A673 (cell line): ENCODE results near the gene ARFIP1. TPM values are rescaled to one million over a fixed set of nuclear protein-coding genes. Genes with fewer than 3 reads are reported as not detected.

Source experiments
- BruUV-seq: library from RNA; stranded (reverse); fragments of 400-500 nt; replicated peaks from 2 replicates; lab custom pipeline; 2021; lab: Mats Ljungman, UMichigan
- CTCF ChIA-PET: fragments of 300-600 bp; sonication (Branson Sonifier 250); formaldehyde crosslinking; loops from one replicate; lab custom pipeline; 2022; ENCODE audit warnings: antibody characterized with exemption; lab: Charles Lee
- POLR2A ChIA-PET: fragments of 300-600 bp; sonication (Branson Sonifier 250); formaldehyde crosslinking; loops from one replicate; lab custom pipeline; 2022; ENCODE audit warnings: antibody characterized with exemption; ENCODE audit not compliant: low non-redundant PET; lab: Charles Lee
- DNase-seq: peaks from one replicate; pipeline ENCODE4 v3.0.0-alpha.2; 2015; ENCODE audit warnings: low spot score
- H3K27ac ChIP-seq: fragments of 200-600 bp; sonication (generic); 2 replicates; pipeline ENCODE4 v1.5.1; 2016; ENCODE audit warnings: mixed run types, low read depth, mild to moderate bottlenecking, mixed read lengths, antibody characterized with exemption, low read length; ENCODE audit not compliant: poor library complexity, severe bottlenecking
- H3K27me3 ChIP-seq: fragments of 200-600 bp; sonication (generic); replicated peaks from 2 replicates; pipeline ENCODE4 v1.6.1; 2017; ENCODE audit warnings: mixed run types, low read depth, mild to moderate bottlenecking, mixed read lengths, antibody characterized with exemption, low read length; ENCODE audit not compliant: insufficient read depth, poor library complexity
- H3K36me3 ChIP-seq: fragments of 200-600 bp; sonication (generic); 2 replicates; pipeline ENCODE4 v1.6.1; 2016; ENCODE audit warnings: mixed run types, mild to moderate bottlenecking, mixed read lengths, antibody characterized with exemption, low read length; ENCODE audit not compliant: insufficient read depth, poor library complexity, severe bottlenecking
- H3K4me1 ChIP-seq: fragments of 200-600 bp; sonication (generic); 2 replicates; pipeline ENCODE4 v1.6.1; 2017; ENCODE audit warnings: mixed run types, mild to moderate bottlenecking, mixed read lengths, antibody characterized with exemption, low read length; ENCODE audit not compliant: insufficient read depth, poor library complexity, severe bottlenecking
- H3K4me3 ChIP-seq: fragments of 200-600 bp; sonication (generic); 2 replicates; pipeline ENCODE4 v1.5.1; 2016; ENCODE audit warnings: low read depth, mixed run types, mild to moderate bottlenecking, mixed read lengths, low read length; ENCODE audit not compliant: poor library complexity, severe bottlenecking
- H3K9me3 ChIP-seq: fragments of 200-600 bp; sonication (generic); 2 replicates; pipeline ENCODE4 v1.6.1; 2016; ENCODE audit warnings: mixed run types, low read depth, mild to moderate bottlenecking, mixed read lengths, antibody characterized with exemption, low read length; ENCODE audit not compliant: poor library complexity, severe bottlenecking
- EZH2 ChIP-seq: fragments of 200-600 bp; sonication (generic); IDR thresholded peaks from 2 replicates; pipeline ENCODE4 v1.6.1; 2017; ENCODE audit warnings: borderline replicate concordance, low read depth, mild to moderate bottlenecking, mixed read lengths, antibody characterized with exemption, low read length; ENCODE audit not compliant: poor library complexity, severe bottlenecking
- intact Hi-C: fragments of 100-400 bp; cut with micrococcal nuclease; formaldehyde crosslinking; loops from one replicate; pipeline ENCODE4 v1.10.0; 2022; ENCODE audit not compliant: unreplicated experiment
- total RNA-seq: library from RNA; stranded (reverse); gene quantifications from 2 replicates; pipeline ENCODE4 v1.2.3, GENCODE V29; 2021
- TF ChIP-seq, protein P1 (sequence below): fragments of 300-800, 200-600 bp; sonication (generic); conservative IDR thresholded peaks from 2 replicates; pipeline ENCODE4 v1.5.1; 2017; ENCODE audit warnings: low read depth, mild to moderate bottlenecking, antibody characterized with exemption, low read length, moderate library complexity, mixed read lengths

Gene ARFIP1
- total RNA-seq, 1 experiment from 2014 or later, result 30.4 TPM

DNA sequence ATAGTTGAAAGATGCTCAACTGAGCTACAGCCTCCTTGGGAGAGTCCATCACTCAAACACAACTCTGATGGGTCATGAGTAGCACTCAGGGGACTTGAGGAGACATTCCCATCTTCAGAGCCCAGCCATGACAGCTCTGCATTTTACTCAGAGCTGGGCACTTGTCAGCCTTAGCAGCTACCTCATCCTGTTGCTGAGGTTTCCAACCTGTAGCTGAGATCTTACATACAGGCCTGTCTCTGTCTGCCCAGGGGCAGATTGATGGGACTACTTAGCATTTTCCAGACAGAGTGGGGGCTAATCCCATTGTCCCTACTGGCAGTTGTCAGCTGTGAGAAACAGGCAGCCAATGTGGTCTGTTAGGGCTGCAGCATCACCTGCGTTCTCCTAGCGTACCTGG lies 159.9 kb downstream of the ARFIP1 start:
- ChIA-PET POLR2A (no interaction called here), CTCF (no interaction called here)
- intact Hi-C loops, result loop anchor here (5.0 kb wide), 1 partner anchor 143 kb away; no protein-coding TSS in a partner anchor
- no TSS peak for BruUV-seq
- Histone ChIP-seq H3K4me1 (no peaks in the 10 kb centered on the region), H3K9me3 (no peaks in the 10 kb centered on the region), H3K27me3 (peaks cover 67% of the 10 kb centered on the region), H3K27ac (no peak overlapping the region), H3K4me3 (no peak overlapping the region), H3K36me3 (no peaks in the 10 kb centered on the region)
- DNase-seq, result no peak
- no peak for TF ChIP-seq EZH2
- TF ChIP-seq, protein P1, sequence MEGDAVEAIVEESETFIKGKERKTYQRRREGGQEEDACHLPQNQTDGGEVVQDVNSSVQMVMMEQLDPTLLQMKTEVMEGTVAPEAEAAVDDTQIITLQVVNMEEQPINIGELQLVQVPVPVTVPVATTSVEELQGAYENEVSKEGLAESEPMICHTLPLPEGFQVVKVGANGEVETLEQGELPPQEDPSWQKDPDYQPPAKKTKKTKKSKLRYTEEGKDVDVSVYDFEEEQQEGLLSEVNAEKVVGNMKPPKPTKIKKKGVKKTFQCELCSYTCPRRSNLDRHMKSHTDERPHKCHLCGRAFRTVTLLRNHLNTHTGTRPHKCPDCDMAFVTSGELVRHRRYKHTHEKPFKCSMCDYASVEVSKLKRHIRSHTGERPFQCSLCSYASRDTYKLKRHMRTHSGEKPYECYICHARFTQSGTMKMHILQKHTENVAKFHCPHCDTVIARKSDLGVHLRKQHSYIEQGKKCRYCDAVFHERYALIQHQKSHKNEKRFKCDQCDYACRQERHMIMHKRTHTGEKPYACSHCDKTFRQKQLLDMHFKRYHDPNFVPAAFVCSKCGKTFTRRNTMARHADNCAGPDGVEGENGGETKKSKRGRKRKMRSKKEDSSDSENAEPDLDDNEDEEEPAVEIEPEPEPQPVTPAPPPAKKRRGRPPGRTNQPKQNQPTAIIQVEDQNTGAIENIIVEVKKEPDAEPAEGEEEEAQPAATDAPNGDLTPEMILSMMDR, result no peak

DNA sequence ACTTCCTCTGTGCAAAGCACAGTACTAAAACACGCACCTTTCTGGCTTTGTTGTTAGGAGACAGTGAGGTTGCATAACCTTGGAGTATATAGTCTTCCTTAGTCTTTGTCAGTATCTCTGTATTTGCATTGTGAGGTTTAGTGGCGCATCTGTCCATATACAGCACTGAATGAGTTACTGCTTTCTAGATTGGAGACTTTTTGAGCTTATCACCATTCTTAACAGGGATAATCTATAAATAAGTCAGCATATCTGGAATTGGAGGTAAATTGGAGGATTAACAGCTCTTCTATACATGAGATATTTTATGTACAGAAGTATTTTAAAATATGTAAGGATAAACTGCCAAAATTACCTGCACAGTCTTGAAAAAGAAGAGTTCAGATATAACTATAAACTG lies 160.7 kb downstream of the ARFIP1 start:
- H3K36me3 ChIP-seq, result no peaks in the 10 kb centered on the region
- H3K27me3 ChIP-seq, result peaks cover 59% of the 10 kb centered on the region
- CTCF ChIA-PET, result interaction anchor here (0.6 kb wide), 1 partner anchor 815 kb away, joined by 4 read pairs; no protein-coding TSS in a partner anchor
- H3K27ac ChIP-seq, result no peak overlapping the region
- no peak overlapping the region for H3K4me3 ChIP-seq
- intact Hi-C loops, result no loop called here
- BruUV-seq, result no TSS peak
- DNase-seq, result no peak
- H3K9me3 ChIP-seq, result no peaks in the 10 kb centered on the region
- no peaks in the 10 kb centered on the region for H3K4me1 ChIP-seq
- TF ChIP-seq, protein P1, result no peak
- POLR2A ChIA-PET, result no interaction called here

DNA sequence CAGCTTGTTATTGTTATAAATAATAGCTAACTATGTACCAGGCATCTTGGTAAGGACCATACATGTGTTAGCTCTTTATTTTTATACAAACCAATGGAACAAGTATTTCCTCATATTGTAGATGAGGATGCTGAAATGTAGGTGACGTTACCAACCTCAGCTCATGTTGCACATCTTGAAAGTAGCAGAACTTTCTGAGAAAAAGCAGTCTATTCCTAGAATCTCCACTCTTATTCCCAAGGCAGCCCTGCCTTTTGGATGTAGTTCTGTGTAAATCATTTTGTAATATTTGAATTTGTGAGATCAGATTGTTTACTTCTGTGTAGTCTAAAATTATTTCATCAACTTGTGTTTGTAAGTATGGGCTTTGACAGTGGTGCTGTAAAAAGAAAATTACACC lies 161.7 kb downstream of the ARFIP1 start:
- Histone ChIP-seq H3K27ac (no peak overlapping the region), H3K36me3 (no peaks in the 10 kb centered on the region), H3K4me1 (no peaks in the 10 kb centered on the region), H3K9me3 (no peaks in the 10 kb centered on the region), H3K27me3 (peaks cover 49% of the 10 kb centered on the region), H3K4me3 (no peak overlapping the region)
- ChIA-PET POLR2A (no interaction called here), CTCF (no interaction called here)
- no peak for TF ChIP-seq EZH2
- BruUV-seq, result no TSS peak
- intact Hi-C loops, result no loop called here
- no peak for DNase-seq

DNA sequence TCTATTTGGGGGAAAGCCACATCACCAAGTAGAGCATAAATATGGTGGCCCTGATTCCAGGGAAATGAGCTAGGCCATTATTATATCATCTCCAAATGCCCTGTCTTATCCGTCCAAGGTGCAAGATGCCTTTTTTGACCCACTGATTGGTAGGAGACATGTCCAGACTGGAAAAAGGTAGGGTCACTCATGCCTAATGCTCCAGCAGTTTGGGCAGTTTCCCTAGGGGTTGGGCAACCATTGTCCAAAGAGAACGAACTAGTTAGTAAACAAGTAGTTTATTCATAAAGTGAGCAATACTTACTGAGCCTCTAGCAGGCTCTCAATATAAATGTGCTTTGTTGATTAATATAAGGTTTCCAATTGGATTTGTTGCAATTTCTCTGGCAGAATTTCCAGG lies 162.6 kb downstream of the ARFIP1 start:
- CTCF ChIA-PET, result no interaction called here
- intact Hi-C loops, result no loop called here
- no TSS peak for BruUV-seq
- no peak for DNase-seq
- H3K36me3 ChIP-seq, result no peaks in the 10 kb centered on the region
- H3K4me3 ChIP-seq, result no peak overlapping the region
- H3K27ac ChIP-seq, result no peak overlapping the region
- no peak for TF ChIP-seq EZH2
- TF ChIP-seq, protein P1, result no peak
- POLR2A ChIA-PET, result no interaction called here
- peaks cover 40% of the 10 kb centered on the region for H3K27me3 ChIP-seq
- no peaks in the 10 kb centered on the region for H3K4me1 ChIP-seq
- H3K9me3 ChIP-seq, result no peaks in the 10 kb centered on the region
